ENCODE results near the gene QSOX1.
"Not testable (repeated sequence)": the region's sequence is repeated elsewhere in the genome, so short reads cannot be mapped to it uniquely, and the experiment has no call there.

The QSOX1 gene, protein sequence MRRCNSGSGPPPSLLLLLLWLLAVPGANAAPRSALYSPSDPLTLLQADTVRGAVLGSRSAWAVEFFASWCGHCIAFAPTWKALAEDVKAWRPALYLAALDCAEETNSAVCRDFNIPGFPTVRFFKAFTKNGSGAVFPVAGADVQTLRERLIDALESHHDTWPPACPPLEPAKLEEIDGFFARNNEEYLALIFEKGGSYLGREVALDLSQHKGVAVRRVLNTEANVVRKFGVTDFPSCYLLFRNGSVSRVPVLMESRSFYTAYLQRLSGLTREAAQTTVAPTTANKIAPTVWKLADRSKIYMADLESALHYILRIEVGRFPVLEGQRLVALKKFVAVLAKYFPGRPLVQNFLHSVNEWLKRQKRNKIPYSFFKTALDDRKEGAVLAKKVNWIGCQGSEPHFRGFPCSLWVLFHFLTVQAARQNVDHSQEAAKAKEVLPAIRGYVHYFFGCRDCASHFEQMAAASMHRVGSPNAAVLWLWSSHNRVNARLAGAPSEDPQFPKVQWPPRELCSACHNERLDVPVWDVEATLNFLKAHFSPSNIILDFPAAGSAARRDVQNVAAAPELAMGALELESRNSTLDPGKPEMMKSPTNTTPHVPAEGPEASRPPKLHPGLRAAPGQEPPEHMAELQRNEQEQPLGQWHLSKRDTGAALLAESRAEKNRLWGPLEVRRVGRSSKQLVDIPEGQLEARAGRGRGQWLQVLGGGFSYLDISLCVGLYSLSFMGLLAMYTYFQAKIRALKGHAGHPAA

GRCh38 chr1:180154325-180155181 lies at the start of gene QSOX1:
Gene QSOX1, plus strand, starts transcription at chr1:180154869. Its CDS starts 39 bp downstream, at chr1:180154908.
- DNase-seq (ENCODE audit: low read depth): peak; percentile 79

GRCh38 chr1:180112091-180112490 lies 42.6 kb upstream of the QSOX1 start:
- DNase-seq (ENCODE audit: low read depth): no peak

- no peak for DNase-seq (ENCODE audit: low read depth)
Measured at GRCh38 chr1:180112984-180113647, 41.6 kb upstream of the QSOX1 start.

- no peak for DNase-seq (ENCODE audit: low read depth)
Measured at GRCh38 chr1:180114396-180114945, 40.2 kb upstream of the QSOX1 start.

- DNase-seq (ENCODE audit: low read depth): no peak
Measured at GRCh38 chr1:180116964-180117763, 37.5 kb upstream of the QSOX1 start.

GRCh38 chr1:180117764-180118116 lies 36.9 kb upstream of the QSOX1 start:
- DNase-seq (ENCODE audit: low read depth): no peak

- DNase-seq (ENCODE audit: low read depth): no peak
Measured at GRCh38 chr1:180119837-180120236, 34.8 kb upstream of the QSOX1 start.

DNA sequence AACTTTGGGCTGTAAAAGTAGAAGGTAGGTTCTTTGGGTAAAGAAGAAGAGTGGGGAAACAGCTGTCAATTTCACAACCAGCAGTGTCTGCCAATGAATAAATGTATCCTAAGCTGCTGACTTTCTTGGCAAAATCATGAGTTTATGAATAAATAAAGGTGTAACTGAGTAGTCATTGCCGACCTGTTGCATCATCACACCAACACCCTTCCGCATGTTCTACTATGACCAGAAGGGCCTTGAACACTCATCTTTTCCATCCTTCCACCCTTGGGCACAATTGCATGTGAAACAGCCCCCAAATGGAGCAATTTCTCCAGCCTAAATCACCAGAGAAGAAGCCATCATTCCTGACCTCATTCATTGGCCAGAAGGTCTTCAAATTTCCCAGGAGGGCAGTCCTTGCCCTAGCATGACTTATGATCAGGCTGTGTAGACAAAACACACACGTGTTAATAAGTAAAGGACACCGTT lies 31.2 kb upstream of the QSOX1 start:
- no peak for DNase-seq (ENCODE audit: low read depth)

- no peak for DNase-seq (ENCODE audit: low read depth)
Measured at GRCh38 chr1:180130651-180131050, 24.0 kb upstream of the QSOX1 start.

DNA sequence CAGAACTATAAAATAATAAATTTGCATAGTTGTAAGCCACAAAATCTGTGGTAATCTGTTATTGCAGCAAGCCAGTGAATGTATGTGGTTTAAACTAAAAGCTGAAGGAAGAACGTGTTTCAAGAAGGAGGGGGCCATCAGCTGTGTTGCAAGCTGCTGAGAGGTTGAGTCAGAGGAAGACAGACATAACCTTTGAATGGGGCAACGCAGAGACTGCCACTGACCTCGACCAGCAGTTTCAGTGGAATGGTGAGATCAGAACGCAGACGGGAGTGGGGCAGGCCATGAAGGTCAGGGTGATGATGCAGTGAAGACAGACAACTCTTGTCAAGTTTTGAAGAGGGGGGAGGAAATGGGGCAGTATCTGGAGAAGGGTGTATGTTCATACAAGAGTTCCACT lies 23.2 kb upstream of the QSOX1 start:
- DNase-seq (ENCODE audit: low read depth): no peak

GRCh38 chr1:180133193-180133592 lies 21.5 kb upstream of the QSOX1 start:
- DNase-seq (ENCODE audit: low read depth): no peak

DNA sequence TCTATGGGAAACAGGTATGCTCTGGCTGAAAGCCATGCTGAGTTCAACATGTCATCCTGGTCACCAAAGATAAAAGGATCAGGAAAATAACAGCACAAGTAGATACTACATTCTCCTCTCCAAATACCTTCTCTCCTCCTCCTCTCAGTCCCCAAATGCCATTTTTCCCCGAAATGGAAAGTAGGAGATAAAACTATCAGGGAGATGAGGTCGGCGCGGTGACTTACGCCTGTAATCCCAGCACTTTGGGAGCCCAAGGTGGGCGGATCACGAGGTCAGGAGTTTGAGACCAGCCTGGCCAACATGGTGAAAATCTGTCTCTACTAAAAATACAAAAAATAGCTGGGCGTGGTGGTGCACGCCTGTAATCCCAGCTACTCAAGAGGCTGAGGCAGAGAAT lies 21.0 kb upstream of the QSOX1 start:
- not testable (repeated sequence) for DNase-seq (ENCODE audit: low read depth)

- no peak for DNase-seq (ENCODE audit: low read depth)
Measured at GRCh38 chr1:180135535-180135934, 19.1 kb upstream of the QSOX1 start.

DNA sequence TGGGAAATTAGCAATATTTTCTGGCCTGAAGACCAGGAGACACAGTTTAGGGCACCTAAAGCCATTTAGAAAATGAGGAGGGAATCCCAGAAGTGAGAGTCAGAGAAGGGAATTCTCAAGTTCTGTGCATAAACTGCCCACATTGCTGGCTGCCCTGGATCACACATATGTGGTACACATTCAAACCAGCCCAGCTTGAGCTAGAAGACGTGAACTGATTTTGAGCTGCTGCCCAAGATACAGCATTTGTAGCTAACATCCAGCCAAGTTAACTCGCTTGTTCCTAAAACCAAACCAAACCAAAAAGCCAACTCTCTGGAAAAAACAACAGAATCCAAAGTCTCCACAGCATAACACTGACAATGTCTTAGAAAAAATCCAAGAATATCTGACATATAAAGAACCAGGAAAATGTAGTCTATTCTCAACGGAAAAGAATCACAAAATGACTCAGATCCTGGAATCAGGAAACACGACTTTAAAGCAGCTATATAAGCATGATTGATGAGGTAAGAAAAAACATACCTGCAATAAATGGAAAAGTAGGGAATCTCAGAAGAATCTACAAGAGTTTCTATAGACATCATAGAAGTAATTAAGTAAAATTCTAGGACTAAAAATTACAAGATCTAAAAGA lies 18.2 kb upstream of the QSOX1 start:
- no peak for DNase-seq (ENCODE audit: low read depth)

- no peak for DNase-seq (ENCODE audit: low read depth)
Measured at GRCh38 chr1:180136968-180137356, 17.7 kb upstream of the QSOX1 start.

GRCh38 chr1:180137776-180138175 lies 16.9 kb upstream of the QSOX1 start:
- no peak for DNase-seq (ENCODE audit: low read depth)

- no peak for DNase-seq (ENCODE audit: low read depth)
Measured at GRCh38 chr1:180141381-180141934, 13.2 kb upstream of the QSOX1 start.

DNA sequence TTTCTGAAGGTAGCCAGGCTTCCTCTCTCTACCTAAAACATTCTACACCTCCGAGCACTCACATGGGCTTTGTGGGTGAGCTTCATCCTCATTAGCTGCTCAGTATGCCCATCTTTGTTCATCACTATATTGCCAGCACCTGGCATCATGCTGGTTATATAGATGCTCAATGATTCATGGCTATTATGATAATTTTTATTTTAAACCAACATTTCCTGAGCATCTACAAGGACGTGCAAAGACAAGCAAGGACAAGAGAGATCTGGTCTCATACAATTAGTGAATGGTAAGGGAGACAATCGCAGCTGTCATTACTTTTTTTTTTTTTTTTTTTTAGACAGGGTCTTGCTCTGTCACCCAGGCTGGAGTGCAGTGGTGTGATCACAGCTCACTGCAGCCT lies 11.3 kb upstream of the QSOX1 start:
- DNase-seq (ENCODE audit: low read depth): no peak

DNA sequence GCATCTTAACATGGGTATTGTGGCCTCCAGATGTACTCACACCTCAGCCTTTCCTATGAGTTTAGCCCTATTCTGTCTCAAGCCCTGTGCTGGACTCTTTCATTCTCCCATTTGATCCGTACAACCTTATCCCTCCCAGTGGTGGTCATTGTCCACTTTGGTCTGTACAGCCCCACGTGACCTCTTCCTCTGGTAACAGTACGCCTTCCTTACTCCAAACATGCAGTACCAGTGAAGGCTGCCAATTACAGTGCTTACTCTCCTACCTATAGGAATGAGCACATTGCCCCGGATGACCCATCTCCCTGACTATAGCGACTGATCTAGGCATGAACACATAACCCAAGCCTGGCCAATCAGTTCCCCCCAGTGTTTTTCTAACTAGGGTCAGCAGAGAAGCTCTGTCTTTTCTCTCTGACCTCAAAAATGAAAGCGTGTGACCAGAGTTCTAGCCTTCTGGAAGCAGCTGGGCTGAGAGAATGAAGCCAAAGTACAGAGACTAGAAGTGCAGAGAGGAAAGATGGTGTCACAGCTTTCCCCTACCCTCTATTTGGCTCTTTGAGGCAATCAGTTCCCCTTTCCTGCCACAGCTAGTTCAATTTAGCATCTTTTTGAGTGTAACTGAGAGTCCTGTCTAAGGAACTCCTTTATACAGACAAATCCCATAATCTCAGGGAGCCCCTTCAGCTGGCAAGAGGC lies 9.9 kb upstream of the QSOX1 start:
- no peak for DNase-seq (ENCODE audit: low read depth)
